ENCODE data around the gene ANKUB1. TPM values are rescaled to one million over a fixed set of nuclear protein-coding genes. Genes with fewer than 3 reads are reported as not detected.

Gene ANKUB1
- total and polyA plus RNA-seq, 2 donors (not counting 1 experiment from before 2014, with no cell fraction given) = not detected

DNA sequence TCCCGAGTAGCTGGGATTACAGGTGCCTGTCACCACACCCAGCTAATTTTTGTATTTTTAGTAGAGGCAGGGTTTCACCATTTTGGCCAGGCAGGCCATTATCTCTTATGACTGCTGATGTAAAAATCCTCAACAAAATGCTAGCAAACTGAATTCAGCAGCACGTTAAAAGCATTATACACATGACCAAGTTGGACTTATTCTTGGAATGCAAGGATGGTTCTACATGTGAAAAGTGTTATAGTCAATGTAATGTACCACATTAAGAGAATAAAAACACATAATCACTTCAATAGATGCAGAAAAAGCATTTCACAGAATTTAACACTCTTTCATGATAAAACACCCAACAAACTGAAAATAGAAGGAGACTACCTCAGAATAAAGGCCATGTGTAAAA, 40.9 kb upstream of the ANKUB1 start:
- no peak for DNase-seq
- CTCF ChIA-PET = no interaction called here
- Histone ChIP-seq H3K27ac (ENCODE audit: low read length in 2 of 2) (no peak overlapping the region), H3K27me3 (replicated peaks in 1 of 4; ENCODE audit: control extremely low read depth in 1 of 4, control insufficient read depth in 3 of 4, insufficient read depth in 4 of 4, low read length in 3 of 4) (no peaks in the 10 kb centered on the region), H3K9me3 (ENCODE audit: control extremely low read depth in 1 of 3, control insufficient read depth in 2 of 3, insufficient read depth in 1 of 3, low read length in 2 of 3) (peaks cover 12 to 71% (median 34%) of the 10 kb centered on the region in 3 donors), H3K9ac (ENCODE audit: low read length) (no peak overlapping the region), H3K4me3 (ENCODE audit: control extremely low read depth in 1 of 5, extremely low read depth in 1 of 5, insufficient read depth in 1 of 5, low read depth in 2 of 5, low read length in 4 of 5) (no peak overlapping the region), H2AFZ (ENCODE audit: insufficient read depth, low read depth, low read length, poor library complexity, severe bottlenecking) (no peak overlapping the region), H4K20me1 (ENCODE audit: control insufficient read depth, insufficient read depth, low read length, poor library complexity, severe bottlenecking) (peaks cover 40% of the 10 kb centered on the region), H3K4me1 (ENCODE audit: control insufficient read depth in 2 of 2, insufficient read depth in 2 of 2, low read length in 2 of 2) (no peaks in the 10 kb centered on the region), H3K4me2 (replicated peaks; ENCODE audit: low read depth, low read length, poor library complexity, severe bottlenecking) (no peak overlapping the region), H3K36me3 (replicated peaks in 1 of 2; ENCODE audit: control extremely low read depth in 1 of 2, control insufficient read depth in 1 of 2, extremely low read depth in 1 of 2, insufficient read depth in 2 of 2, low read length in 1 of 2) (peaks cover 2 to 7% of the 10 kb centered on the region in 2 experiments), H3K79me2 (ENCODE audit: control insufficient read depth, insufficient read depth, low read length) (peaks cover 92% of the 10 kb centered on the region)
- TF ChIP-seq, protein P1, sequence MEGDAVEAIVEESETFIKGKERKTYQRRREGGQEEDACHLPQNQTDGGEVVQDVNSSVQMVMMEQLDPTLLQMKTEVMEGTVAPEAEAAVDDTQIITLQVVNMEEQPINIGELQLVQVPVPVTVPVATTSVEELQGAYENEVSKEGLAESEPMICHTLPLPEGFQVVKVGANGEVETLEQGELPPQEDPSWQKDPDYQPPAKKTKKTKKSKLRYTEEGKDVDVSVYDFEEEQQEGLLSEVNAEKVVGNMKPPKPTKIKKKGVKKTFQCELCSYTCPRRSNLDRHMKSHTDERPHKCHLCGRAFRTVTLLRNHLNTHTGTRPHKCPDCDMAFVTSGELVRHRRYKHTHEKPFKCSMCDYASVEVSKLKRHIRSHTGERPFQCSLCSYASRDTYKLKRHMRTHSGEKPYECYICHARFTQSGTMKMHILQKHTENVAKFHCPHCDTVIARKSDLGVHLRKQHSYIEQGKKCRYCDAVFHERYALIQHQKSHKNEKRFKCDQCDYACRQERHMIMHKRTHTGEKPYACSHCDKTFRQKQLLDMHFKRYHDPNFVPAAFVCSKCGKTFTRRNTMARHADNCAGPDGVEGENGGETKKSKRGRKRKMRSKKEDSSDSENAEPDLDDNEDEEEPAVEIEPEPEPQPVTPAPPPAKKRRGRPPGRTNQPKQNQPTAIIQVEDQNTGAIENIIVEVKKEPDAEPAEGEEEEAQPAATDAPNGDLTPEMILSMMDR (IDR thresholded peaks at IDR 0.05) = no peak
- TF ChIP-seq EZH2 (IDR thresholded peaks at IDR 0.05; ENCODE audit: borderline replicate concordance, insufficient read depth, low read depth, low read length, poor library complexity, severe bottlenecking) = no peak
- Mint-ChIP-seq H3K4me3 (no peak overlapping the region), H3K9me3 (ENCODE audit: insufficient read depth) (peaks cover 32% of the 10 kb centered on the region), H3K27ac (no peak overlapping the region), H3K27me3 (no peaks in the 10 kb centered on the region), H3K4me1 (peaks cover 4% of the 10 kb centered on the region)
- ATAC-seq (ENCODE audit: low read depth) = no peak
- intact Hi-C loops (cut with micrococcal nuclease) = no loop called here
- WGBS (ENCODE audit: insufficient coverage) = no CpG with 5 or more reads among the region's 2 CpGs
- POLR2A ChIA-PET = no interaction called here

DNA sequence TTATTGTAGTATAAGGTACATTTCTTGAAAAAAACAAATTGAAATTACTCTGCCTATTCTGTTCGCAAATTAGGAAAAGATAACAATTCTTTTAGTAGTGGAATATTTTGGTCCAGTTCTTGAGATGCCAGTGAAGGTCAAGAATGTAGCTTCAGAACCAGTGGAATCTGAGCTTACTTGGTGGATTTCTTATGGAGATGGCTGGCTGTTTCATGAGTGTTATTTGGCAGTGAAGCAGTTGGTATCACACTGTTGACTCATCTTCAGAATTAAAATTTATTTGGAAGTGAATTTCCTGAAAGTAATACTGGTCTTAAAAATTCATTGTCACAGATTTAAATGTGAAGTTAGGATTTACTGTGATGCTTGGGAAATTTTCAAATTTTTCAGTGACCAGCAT, 39.7 kb upstream of the ANKUB1 start:
- H4K20me1 ChIP-seq (ENCODE audit: control insufficient read depth, insufficient read depth, low read length, poor library complexity, severe bottlenecking) = peaks cover 35% of the 10 kb centered on the region
- H3K4me1 Mint-ChIP-seq = peaks cover 8% of the 10 kb centered on the region
- no CpG with 5 or more reads among the region's 1 CpG for WGBS (ENCODE audit: insufficient coverage)

More for the DNA sequence above, 39.7 kb upstream of the ANKUB1 start:
- Histone ChIP-seq H3K79me2 (ENCODE audit: control insufficient read depth, insufficient read depth, low read length) (peaks cover 91% of the 10 kb centered on the region), H3K4me3 (ENCODE audit: control extremely low read depth in 1 of 5, extremely low read depth in 1 of 5, insufficient read depth in 1 of 5, low read depth in 2 of 5, low read length in 4 of 5) (no peak overlapping the region), H3K27ac (ENCODE audit: low read length in 2 of 2) (no peak overlapping the region), H3K27me3 (replicated peaks in 1 of 4; ENCODE audit: control extremely low read depth in 1 of 4, control insufficient read depth in 3 of 4, insufficient read depth in 4 of 4, low read length in 3 of 4) (no peaks in the 10 kb centered on the region), H3K4me1 (ENCODE audit: control insufficient read depth in 2 of 2, insufficient read depth in 2 of 2, low read length in 2 of 2) (no peaks in the 10 kb centered on the region), H3K36me3 (replicated peaks in 1 of 2; ENCODE audit: control extremely low read depth in 1 of 2, control insufficient read depth in 1 of 2, extremely low read depth in 1 of 2, insufficient read depth in 2 of 2, low read length in 1 of 2) (peaks cover 2 to 3% of the 10 kb centered on the region in 2 experiments), H3K9ac (ENCODE audit: low read length) (no peak overlapping the region), H3K4me2 (replicated peaks; ENCODE audit: low read depth, low read length, poor library complexity, severe bottlenecking) (no peak overlapping the region), H2AFZ (ENCODE audit: insufficient read depth, low read depth, low read length, poor library complexity, severe bottlenecking) (no peak overlapping the region), H3K9me3 (ENCODE audit: control extremely low read depth in 1 of 3, control insufficient read depth in 2 of 3, insufficient read depth in 1 of 3, low read length in 2 of 3) (peaks cover 11 to 62% (median 24%) of the 10 kb centered on the region in 3 donors)
- Mint-ChIP-seq H3K27ac (no peak overlapping the region), H3K4me3 (no peak overlapping the region), H3K27me3 (no peaks in the 10 kb centered on the region), H3K9me3 (ENCODE audit: insufficient read depth) (peaks cover 26% of the 10 kb centered on the region)
- no peak for DNase-seq
- no peak for ATAC-seq (ENCODE audit: low read depth)
- intact Hi-C loops (cut with micrococcal nuclease) = no loop called here
- TF ChIP-seq, protein P1 (IDR thresholded peaks at IDR 0.05) = no peak
- no peak for TF ChIP-seq EZH2 (IDR thresholded peaks at IDR 0.05; ENCODE audit: borderline replicate concordance, insufficient read depth, low read depth, low read length, poor library complexity, severe bottlenecking)
- POLR2A ChIA-PET = no interaction called here
- CTCF ChIA-PET = no interaction called here
